Measurements from ENCODE around the gene UBAC2. TPM values are rescaled to one million over a fixed set of nuclear protein-coding genes. Genes with fewer than 3 reads are reported as not detected.
A peak's percentile ranks its signal among the peaks of the same experiment; 100 is the strongest.

UBAC2 gene
- total RNA-seq, 1 donor from 2014 or later = 56.3 TPM

- Mint-ChIP-seq H3K4me1 (ENCODE audit: low read depth) (peaks cover 59% of the 10 kb centered on the region), H3K36me3 (ENCODE audit: low read depth) (peaks cover 56% of the 10 kb centered on the region), H3K4me3 (no peak overlapping the region), H3K9me3 (no peaks in the 10 kb centered on the region), H3K27ac (no peak overlapping the region), H3K27me3 (ENCODE audit: insufficient read depth) (peaks cover 4% of the 10 kb centered on the region)
- DNase-seq (ENCODE audit: low spot score) = no peak
- intact Hi-C loops (cut with micrococcal nuclease) = no loop called here
These were observed 173.7 kb downstream of the UBAC2 start for GRCh38 chr13:99374169-99374991.

- H3K4me3 Mint-ChIP-seq = no peak overlapping the region
- H3K27ac Mint-ChIP-seq = no peak overlapping the region
- H3K4me1 Mint-ChIP-seq (ENCODE audit: low read depth) = peaks cover 63% of the 10 kb centered on the region
- no peaks in the 10 kb centered on the region for H3K9me3 Mint-ChIP-seq
- H3K27me3 Mint-ChIP-seq (ENCODE audit: insufficient read depth) = peaks cover 6% of the 10 kb centered on the region
- peaks cover 57% of the 10 kb centered on the region for H3K36me3 Mint-ChIP-seq (ENCODE audit: low read depth)
- intact Hi-C loops (cut with micrococcal nuclease) = no loop called here
- no peak for DNase-seq (ENCODE audit: low spot score)
These were observed 174.5 kb downstream of the UBAC2 start for GRCh38 chr13:99374994-99375737.

GRCh38 chr13:99375738-99376080 is 175.1 kb downstream of the UBAC2 start:
- intact Hi-C loops (cut with micrococcal nuclease) = no loop called here
- no peak for DNase-seq (ENCODE audit: low spot score)
- Mint-ChIP-seq H3K36me3 (ENCODE audit: low read depth) (peaks cover 53% of the 10 kb centered on the region), H3K27ac (no peak overlapping the region), H3K4me3 (no peak overlapping the region), H3K27me3 (ENCODE audit: insufficient read depth) (peaks cover 6% of the 10 kb centered on the region), H3K4me1 (ENCODE audit: low read depth) (peaks cover 63% of the 10 kb centered on the region), H3K9me3 (no peaks in the 10 kb centered on the region)

- peaks cover 55% of the 10 kb centered on the region for H3K36me3 Mint-ChIP-seq (ENCODE audit: low read depth)
- DNase-seq (ENCODE audit: low spot score) = no peak
These were observed 175.5 kb downstream of the UBAC2 start for GRCh38 chr13:99376132-99376531.

GRCh38 chr13:99376924-99377323 is 176.3 kb downstream of the UBAC2 start:
- H3K4me3 Mint-ChIP-seq = no peak overlapping the region
- no peak for DNase-seq (ENCODE audit: low spot score)
- H3K27ac Mint-ChIP-seq = no peak overlapping the region

More at GRCh38 chr13:99376132-99376531, 175.5 kb downstream of the UBAC2 start:
- intact Hi-C loops (cut with micrococcal nuclease) = no loop called here
- no peaks in the 10 kb centered on the region for H3K9me3 Mint-ChIP-seq
- H3K4me1 Mint-ChIP-seq (ENCODE audit: low read depth) = peaks cover 63% of the 10 kb centered on the region
- H3K27me3 Mint-ChIP-seq (ENCODE audit: insufficient read depth) = peaks cover 6% of the 10 kb centered on the region
- no peak overlapping the region for H3K4me3 Mint-ChIP-seq
- no peak overlapping the region for H3K27ac Mint-ChIP-seq

GRCh38 chr13:99377641-99378040 is 177.0 kb downstream of the UBAC2 start:
- Mint-ChIP-seq H3K4me1 (ENCODE audit: low read depth) (peaks cover 66% of the 10 kb centered on the region), H3K9me3 (no peaks in the 10 kb centered on the region), H3K4me3 (no peak overlapping the region), H3K27me3 (ENCODE audit: insufficient read depth) (peaks cover 6% of the 10 kb centered on the region), H3K27ac (no peak overlapping the region), H3K36me3 (ENCODE audit: low read depth) (peaks cover 54% of the 10 kb centered on the region)
- intact Hi-C loops (cut with micrococcal nuclease) = no loop called here
- DNase-seq (ENCODE audit: low spot score) = no peak

More at GRCh38 chr13:99376924-99377323, 176.3 kb downstream of the UBAC2 start:
- intact Hi-C loops (cut with micrococcal nuclease) = no loop called here
- peaks cover 6% of the 10 kb centered on the region for H3K27me3 Mint-ChIP-seq (ENCODE audit: insufficient read depth)
- H3K36me3 Mint-ChIP-seq (ENCODE audit: low read depth) = peaks cover 58% of the 10 kb centered on the region
- no peaks in the 10 kb centered on the region for H3K9me3 Mint-ChIP-seq
- peaks cover 66% of the 10 kb centered on the region for H3K4me1 Mint-ChIP-seq (ENCODE audit: low read depth)

DNA sequence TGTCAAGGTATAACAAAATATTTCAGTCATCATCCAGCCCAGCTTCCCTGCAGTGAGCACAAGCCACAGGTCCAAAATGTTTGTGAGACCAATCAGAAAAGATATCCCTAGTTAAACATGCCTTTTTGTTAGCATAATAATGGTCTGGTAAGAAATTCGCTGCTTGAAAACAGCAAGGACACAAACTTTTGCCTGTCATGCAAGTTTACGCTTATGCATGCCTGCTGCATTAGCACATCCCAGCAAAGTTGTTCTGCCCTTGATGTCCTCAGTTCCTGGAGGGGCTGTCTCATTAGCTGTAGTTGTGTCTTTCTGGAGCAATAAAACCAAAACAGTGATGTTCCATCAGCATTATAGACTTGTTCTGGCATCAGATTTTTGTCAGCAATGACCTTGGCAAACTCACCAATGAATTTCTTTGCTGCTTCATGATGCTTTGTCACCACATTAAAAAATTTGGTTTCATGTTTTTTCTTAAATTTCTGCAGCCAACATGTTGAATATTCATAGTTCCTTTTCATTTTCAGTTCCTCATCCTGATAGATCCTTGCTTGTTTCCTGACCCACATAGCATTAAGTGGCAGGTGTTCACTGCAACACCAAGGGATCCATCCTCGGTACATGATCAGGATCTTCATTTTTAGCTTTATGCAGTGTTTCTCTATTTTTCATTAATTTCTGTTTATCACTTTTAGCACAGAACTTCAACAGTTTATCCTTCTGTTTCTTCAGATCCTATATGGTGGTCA is 178.5 kb downstream of the UBAC2 start:
- H3K36me3 Mint-ChIP-seq (ENCODE audit: low read depth) = peaks cover 45% of the 10 kb centered on the region

DNA sequence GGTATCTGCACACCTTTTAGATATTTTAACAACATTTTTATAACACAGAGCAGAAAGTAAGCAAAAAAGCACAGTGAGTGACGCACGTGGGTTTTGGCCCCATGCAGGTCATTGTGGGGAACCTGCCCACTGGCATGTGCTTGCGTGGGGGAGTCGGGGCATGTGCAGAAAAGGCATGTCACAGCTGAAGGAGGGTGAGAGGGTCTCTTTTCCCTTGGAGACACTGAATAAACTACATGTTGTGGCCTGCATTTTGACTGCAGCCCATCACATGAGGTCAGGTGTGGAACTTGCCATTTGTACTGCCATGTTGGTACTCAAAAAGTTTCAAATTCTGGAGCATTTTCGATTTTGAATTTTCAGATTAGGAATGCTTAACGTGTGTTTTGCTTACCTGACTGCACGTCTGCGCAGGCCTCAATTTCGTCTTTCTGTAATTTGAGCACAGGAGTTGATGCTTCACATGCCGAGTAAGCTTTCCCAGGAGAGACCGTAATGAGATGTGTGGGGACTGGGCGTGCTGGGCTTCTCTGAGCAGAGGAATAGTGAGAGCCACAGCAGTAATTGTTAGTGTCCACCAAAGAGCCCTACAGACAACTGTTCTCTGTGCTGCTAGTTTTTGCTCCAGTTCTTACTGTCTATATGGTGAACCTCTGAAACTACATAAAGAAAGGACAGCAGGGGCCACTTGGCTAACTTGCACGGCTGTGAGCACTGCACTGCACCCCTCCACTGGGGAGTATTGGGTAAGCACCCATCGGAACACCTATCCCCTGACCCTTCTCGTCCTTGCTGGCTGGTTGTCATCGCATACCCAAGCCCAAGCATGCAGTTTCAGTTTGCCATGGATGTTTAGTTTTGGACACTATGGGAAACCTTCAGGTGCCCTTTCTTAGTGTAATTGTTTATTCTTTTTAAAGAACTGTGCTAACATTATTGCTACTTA is 179.5 kb downstream of the UBAC2 start:
- no peaks in the 10 kb centered on the region for H3K9me3 Mint-ChIP-seq
- H3K4me3 Mint-ChIP-seq = no peak overlapping the region
- no peak for DNase-seq (ENCODE audit: low spot score)
- peaks cover 38% of the 10 kb centered on the region for H3K36me3 Mint-ChIP-seq (ENCODE audit: low read depth)
- peaks cover 2% of the 10 kb centered on the region for H3K27me3 Mint-ChIP-seq (ENCODE audit: insufficient read depth)
- H3K27ac Mint-ChIP-seq = no peak overlapping the region
- peaks cover 63% of the 10 kb centered on the region for H3K4me1 Mint-ChIP-seq (ENCODE audit: low read depth)
- intact Hi-C loops (cut with micrococcal nuclease) = loop anchor here (2.0 to 5.0 kb wide), 2 partner anchors 65 to 227 kb away; partner anchors contain the start of gene CLYBL

More for the DNA sequence above, 178.5 kb downstream of the UBAC2 start:
- DNase-seq (ENCODE audit: low spot score) = no peak
- Mint-ChIP-seq H3K27ac (no peak overlapping the region), H3K9me3 (no peaks in the 10 kb centered on the region), H3K4me1 (ENCODE audit: low read depth) (peaks cover 70% of the 10 kb centered on the region), H3K4me3 (no peak overlapping the region), H3K27me3 (ENCODE audit: insufficient read depth) (peaks cover 6% of the 10 kb centered on the region)
- intact Hi-C loops (cut with micrococcal nuclease) = no loop called here

- peak overlapping the region; percentile 65 for H3K4me3 Mint-ChIP-seq
- no peaks in the 10 kb centered on the region for H3K9me3 Mint-ChIP-seq
- intact Hi-C loops (cut with micrococcal nuclease) = loop anchor here (1.0 to 5.0 kb wide), 8 partner anchors 9 to 226 kb away; partner anchors contain the start of gene CLYBL
- H3K36me3 Mint-ChIP-seq (ENCODE audit: low read depth) = peaks cover 41% of the 10 kb centered on the region
- H3K27ac Mint-ChIP-seq = peak overlapping the region; percentile 85
- H3K27me3 Mint-ChIP-seq (ENCODE audit: insufficient read depth) = peaks cover 2% of the 10 kb centered on the region
- peaks cover 60% of the 10 kb centered on the region for H3K4me1 Mint-ChIP-seq (ENCODE audit: low read depth)
- peak; percentile 59 for DNase-seq (ENCODE audit: low spot score)
These were observed 180.4 kb downstream of the UBAC2 start for GRCh38 chr13:99380921-99381645.

DNA sequence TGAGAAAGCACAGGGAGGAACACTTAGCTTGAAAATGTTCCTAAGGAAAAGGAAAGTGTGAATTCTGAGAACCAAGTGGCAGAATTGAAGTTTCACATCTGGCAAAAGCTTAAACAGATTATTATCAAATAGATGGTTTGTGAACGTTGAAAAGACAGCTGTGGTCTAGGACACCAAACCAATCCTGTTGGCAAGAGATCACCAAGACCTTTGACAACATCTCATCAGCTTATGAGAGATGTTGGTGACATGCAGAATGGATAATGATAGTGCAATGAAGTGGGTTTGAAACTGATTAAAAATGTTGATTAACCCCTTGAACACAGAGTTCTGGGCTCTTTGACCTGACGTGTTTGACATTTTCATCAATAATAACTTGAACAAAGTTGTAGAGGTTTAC is 181.1 kb downstream of the UBAC2 start:
- Mint-ChIP-seq H3K4me1 (ENCODE audit: low read depth) (peaks cover 60% of the 10 kb centered on the region), H3K27ac (peak overlapping the region; percentile 14), H3K36me3 (ENCODE audit: low read depth) (peaks cover 41% of the 10 kb centered on the region), H3K4me3 (peak overlapping the region; percentile 6), H3K27me3 (ENCODE audit: insufficient read depth) (peaks cover 2% of the 10 kb centered on the region), H3K9me3 (no peaks in the 10 kb centered on the region)
- intact Hi-C loops (cut with micrococcal nuclease) = loop anchor here (1.0 to 5.0 kb wide), 8 partner anchors 9 to 226 kb away; partner anchors contain the start of gene CLYBL
- no peak for DNase-seq (ENCODE audit: low spot score)

- Mint-ChIP-seq H3K27me3 (ENCODE audit: insufficient read depth) (peaks cover 2% of the 10 kb centered on the region), H3K4me3 (no peak overlapping the region), H3K27ac (peak overlapping the region; percentile 76), H3K36me3 (ENCODE audit: low read depth) (peaks cover 39% of the 10 kb centered on the region), H3K9me3 (no peaks in the 10 kb centered on the region), H3K4me1 (ENCODE audit: low read depth) (peaks cover 59% of the 10 kb centered on the region)
- no peak for DNase-seq (ENCODE audit: low spot score)
- intact Hi-C loops (cut with micrococcal nuclease) = loop anchor here (5.0 kb wide), 1 partner anchor 225 kb away; the partner anchor contains the start of gene CLYBL
These were observed 181.9 kb downstream of the UBAC2 start for GRCh38 chr13:99382428-99383133.

Measured in activated T-helper 1 cell treated with anti-CD3 and anti-CD28 coated beads, Interleukin-12 subunit alpha, Interleukin-12 subunit beta, Interleukin-2, Interleukin-4 antibody, amounts not matched to agents 30 ng/mL and 10 ng/mL and 1 ng/mL, durations not matched to agents 14 hours and 24 hours and 36 hours (primary cell).